ENCODE data around the gene RBBP6.

DNA sequence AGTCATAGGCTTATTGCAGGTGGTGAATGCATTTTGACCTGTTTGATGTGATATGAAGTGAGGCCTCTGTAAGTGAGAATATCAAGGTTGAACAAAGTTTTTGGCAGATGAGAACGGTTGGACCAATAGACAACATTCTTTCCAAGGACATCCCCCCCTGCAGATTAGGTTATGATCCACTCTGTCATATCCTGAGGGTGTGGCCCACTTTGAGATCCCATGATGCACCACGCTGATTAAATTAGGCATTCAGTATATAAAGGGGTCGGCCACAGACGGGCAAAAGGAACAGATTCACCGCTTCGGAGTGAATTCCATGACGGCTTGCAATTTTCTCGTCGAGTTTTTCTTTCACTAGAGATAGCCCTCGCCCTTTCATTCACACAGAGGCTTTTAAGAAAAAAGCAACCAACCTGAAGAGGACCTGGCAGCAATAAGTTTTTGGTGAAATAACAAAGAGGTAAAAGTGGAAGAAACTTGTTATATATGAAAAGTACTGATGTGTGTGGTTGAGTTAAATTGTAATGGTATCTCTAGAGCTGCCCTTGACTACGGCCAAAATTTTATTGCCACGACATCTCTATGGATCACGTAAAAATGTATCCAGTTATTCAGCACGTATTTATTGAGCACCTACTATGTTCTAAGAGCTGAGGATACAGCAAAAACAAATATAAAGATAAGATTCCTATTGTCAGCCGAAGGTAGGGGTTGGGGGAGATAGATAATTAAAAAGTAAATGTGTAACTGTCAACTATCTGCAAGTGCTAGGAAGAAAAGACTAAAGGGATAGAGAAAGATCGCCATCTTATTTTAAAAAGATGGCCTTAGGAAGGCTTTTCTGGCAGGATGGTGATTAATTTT, 1.7 kb upstream of the RBBP6 start:
- TF ChIP-seq POLR2A (IDR thresholded peaks at IDR 0.05) = no peak
- no peak for TF ChIP-seq CTCF (IDR thresholded peaks at IDR 0.05)

Data from right lobe of liver (tissue), 4 donors.